ENCODE data around the gene MRPS17.

Gene MRPS17

GRCh38 chr7:55973747-55974250 lies 22.1 kb downstream of the MRPS17 start:
- no peak for FAIRE-seq

GRCh38 chr7:55975988-55976633 lies 24.4 kb downstream of the MRPS17 start:
- no peak for FAIRE-seq

GRCh38 chr7:55977831-55978230 lies 26.2 kb downstream of the MRPS17 start:
- FAIRE-seq = no peak

- FAIRE-seq = no peak
Measured at GRCh38 chr7:55980266-55980665, 28.6 kb downstream of the MRPS17 start.

GRCh38 chr7:55983537-55983936 lies 31.9 kb downstream of the MRPS17 start:
- FAIRE-seq = no peak

GRCh38 chr7:55992346-55992745 lies 40.7 kb downstream of the MRPS17 start:
- FAIRE-seq = no peak

GRCh38 chr7:55996856-55997500 lies 45.3 kb downstream of the MRPS17 start:
- no peak for FAIRE-seq

- FAIRE-seq = no peak
Measured at GRCh38 chr7:56003749-56004148, 52.1 kb downstream of the MRPS17 start.
